ENCODE measurements around the gene NOL9. TPM values are rescaled to one million over a fixed set of nuclear protein-coding genes. Genes with fewer than 3 reads are reported as not detected.

The NOL9 gene
- total RNA-seq (10 to 100 TPM; 52.3 to 54.1 TPM), total RNA-seq (59.4 to 263 (median 115) reads per million in 172 experiments)
- polyA plus RNA-seq (2013, experiment 1 of 2): 19.8 TPM
- polyA plus RNA-seq (2013, experiment 2 of 2): 24.3 TPM

- no peaks in the 10 kb centered on the region for H3K27me3 ChIP-seq (ENCODE audit: control insufficient read depth in 1 of 2, insufficient read depth in 2 of 2, low read length in 2 of 2)
- H3K9me3 ChIP-seq (ENCODE audit: control insufficient read depth in 1 of 2, insufficient read depth in 1 of 2, low read length in 2 of 2): no peaks in the 10 kb centered on the region
- ATAC-seq (ENCODE audit: poor library complexity) (peak; percentile 98), DNase-seq (peak; percentile 91 to 97 (median 94))
- H3K36me3 ChIP-seq (ENCODE audit: insufficient read depth, low read length): peaks cover 22% of the 10 kb centered on the region
- peak within 1 kb of the TSS; percentile 85 for H3K4me3 Mint-ChIP-seq
- peak within 1 kb of the TSS; percentile 22 to 64 for H3K27ac ChIP-seq (ENCODE audit: low read depth in 1 of 2, low read length in 2 of 2)
- peak; percentile 93 for TF ChIP-seq CTCF (IDR thresholded peaks at IDR 0.05)
- ChIA-PET POLR2A (interaction anchor here (0.8 to 2.2 kb wide), 14 partner anchors 9 to 206 kb away, joined by 3 to 38 read pairs (median 6); partner anchors contain the start of genes KLHL21 and ZBTB48), CTCF (interaction anchor here (0.8 to 2.5 kb wide), 24 partner anchors 9 to 147 kb away, joined by 3 to 22 read pairs (median 4); partner anchors contain the start of genes DNAJC11, KLHL21, PHF13 and THAP3)
- intact Hi-C loops (cut with DNase I, micrococcal nuclease): loop anchor here (1.0 to 10.0 kb wide), 9 partner anchors 25 to 231 kb away; partner anchors contain the start of genes CAMTA1 (in 1 of the 2), DNAJC11 (in 1 of the 2), KLHL21 (in 1 of the 2) and ZBTB48 (in 1 of the 2)
- no peaks in the 10 kb centered on the region for H3K9me3 Mint-ChIP-seq
- peaks cover 30% of the 10 kb centered on the region for H3K4me1 ChIP-seq (ENCODE audit: insufficient read depth, low read length)
- H3K27me3 Mint-ChIP-seq: no peaks in the 10 kb centered on the region
- H3K4me3 ChIP-seq (ENCODE audit: low read length): peak within 1 kb of the TSS; percentile 94
- H3K4me1 Mint-ChIP-seq (ENCODE audit: low read depth): peaks cover 6% of the 10 kb centered on the region
- H3K27ac Mint-ChIP-seq: peak within 1 kb of the TSS; percentile 70
- H3K36me3 Mint-ChIP-seq (ENCODE audit: low read depth): peaks cover 16% of the 10 kb centered on the region
Observed at GRCh38 chr1:6554031-6554906, at the start of gene NOL9. NOL9 (minus strand) TSS chr1:6554513; CDS start chr1:6554502, 11 bp downstream.

GRCh38 chr1:6603238-6603914, 49.1 kb upstream of the NOL9 start:
- H3K4me1 ChIP-seq (ENCODE audit: insufficient read depth, low read length): peaks cover 50% of the 10 kb centered on the region
- H3K27ac Mint-ChIP-seq: peak overlapping the region; percentile 100

More at GRCh38 chr1:6603238-6603914, 49.1 kb upstream of the NOL9 start:
- Histone ChIP-seq H3K27ac (ENCODE audit: low read depth in 1 of 2, low read length in 2 of 2) (peak overlapping the region; percentile 80 to 95), H3K36me3 (ENCODE audit: insufficient read depth, low read length) (peaks cover 6% of the 10 kb centered on the region), H3K27me3 (ENCODE audit: control insufficient read depth in 1 of 2, insufficient read depth in 2 of 2, low read length in 2 of 2) (no peaks in the 10 kb centered on the region), H3K4me3 (ENCODE audit: low read length) (peak overlapping the region; percentile 95), H3K9me3 (ENCODE audit: control insufficient read depth in 1 of 2, insufficient read depth in 1 of 2, low read length in 2 of 2) (no peaks in the 10 kb centered on the region)
- Mint-ChIP-seq H3K4me1 (ENCODE audit: low read depth) (peaks cover 36% of the 10 kb centered on the region), H3K27me3 (no peaks in the 10 kb centered on the region), H3K9me3 (no peaks in the 10 kb centered on the region), H3K4me3 (peak overlapping the region; percentile 93), H3K36me3 (ENCODE audit: low read depth) (peaks cover 32% of the 10 kb centered on the region)
- ATAC-seq (ENCODE audit: poor library complexity) (peak; percentile 45), DNase-seq (peak; percentile 43 to 83 (median 57))
- ChIA-PET CTCF (interaction anchor here (0.6 to 5.3 kb wide), 7 partner anchors 9 to 49 kb away, joined by 3 to 22 read pairs (median 4); partner anchors contain the start of genes NOL9, TAS1R1 and THAP3), POLR2A (interaction anchor here (0.7 to 6.3 kb wide), 16 partner anchors 8 to 245 kb away, joined by 3 to 139 read pairs (median 8); partner anchors contain the start of genes ACOT7, CAMTA1, NOL9 and PHF13)
- no peak for TF ChIP-seq CTCF (IDR thresholded peaks at IDR 0.05)
- intact Hi-C loops (cut with DNase I, micrococcal nuclease): loop anchor here (1.0 to 10.0 kb wide), 7 partner anchors 10 to 98 kb away; partner anchors contain the start of genes PHF13 (in 2 of the 2), DNAJC11 (in 1 of the 2), NOL9 (in 1 of the 2) and TAS1R1 (in 1 of the 2)
